ENCODE data around the gene COL5A2.

DNA sequence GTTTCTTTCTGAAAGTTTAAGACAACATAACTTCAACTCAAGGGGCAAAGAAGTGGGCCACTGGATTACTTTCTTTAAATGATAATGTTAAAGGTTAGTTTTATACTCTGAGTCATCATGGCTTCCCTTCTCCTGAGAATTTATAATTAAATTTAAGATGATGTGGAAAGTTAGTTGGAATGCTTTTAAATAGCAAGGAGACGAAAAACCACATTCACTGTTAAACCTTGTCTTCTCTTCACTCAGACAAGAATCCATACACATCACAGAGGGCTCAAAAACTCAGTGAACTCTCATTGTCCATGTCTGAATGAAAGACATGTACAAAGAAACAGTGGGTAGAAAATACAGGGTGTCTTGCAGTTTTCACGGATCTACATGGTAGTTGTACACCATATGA, 65.6 kb downstream of the COL5A2 start:
- TF ChIP-seq, protein P1, sequence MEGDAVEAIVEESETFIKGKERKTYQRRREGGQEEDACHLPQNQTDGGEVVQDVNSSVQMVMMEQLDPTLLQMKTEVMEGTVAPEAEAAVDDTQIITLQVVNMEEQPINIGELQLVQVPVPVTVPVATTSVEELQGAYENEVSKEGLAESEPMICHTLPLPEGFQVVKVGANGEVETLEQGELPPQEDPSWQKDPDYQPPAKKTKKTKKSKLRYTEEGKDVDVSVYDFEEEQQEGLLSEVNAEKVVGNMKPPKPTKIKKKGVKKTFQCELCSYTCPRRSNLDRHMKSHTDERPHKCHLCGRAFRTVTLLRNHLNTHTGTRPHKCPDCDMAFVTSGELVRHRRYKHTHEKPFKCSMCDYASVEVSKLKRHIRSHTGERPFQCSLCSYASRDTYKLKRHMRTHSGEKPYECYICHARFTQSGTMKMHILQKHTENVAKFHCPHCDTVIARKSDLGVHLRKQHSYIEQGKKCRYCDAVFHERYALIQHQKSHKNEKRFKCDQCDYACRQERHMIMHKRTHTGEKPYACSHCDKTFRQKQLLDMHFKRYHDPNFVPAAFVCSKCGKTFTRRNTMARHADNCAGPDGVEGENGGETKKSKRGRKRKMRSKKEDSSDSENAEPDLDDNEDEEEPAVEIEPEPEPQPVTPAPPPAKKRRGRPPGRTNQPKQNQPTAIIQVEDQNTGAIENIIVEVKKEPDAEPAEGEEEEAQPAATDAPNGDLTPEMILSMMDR (IDR thresholded peaks at IDR 0.05; ENCODE audit: low read depth, low read length, missing input control), result no peak
- no peak for TF ChIP-seq RAD21 (IDR thresholded peaks at IDR 0.05)
